Measurements from ENCODE around the gene DNAJC1. TPM values are rescaled to one million over a fixed set of nuclear protein-coding genes. Genes with fewer than 3 reads are reported as not detected.

Gene DNAJC1
- total and polyA plus RNA-seq, 7 donors, result 9.9 to 135 (median 51.9) TPM

- Histone ChIP-seq H3K9me3 (no peaks in the 10 kb centered on the region), H3K27ac (no peak overlapping the region), H3K4me3 (no peak overlapping the region), H3K27me3 (no peaks in the 10 kb centered on the region), H3K4me1 (no peaks in the 10 kb centered on the region), H3K36me3 (no peaks in the 10 kb centered on the region)
- DNase-seq, result no peak
- intact Hi-C loops (cut with DNase I), result no loop called here
- TF ChIP-seq POLR2AphosphoS5 (IDR thresholded peaks at IDR 0.05), result no peak
- TF ChIP-seq, protein P1, sequence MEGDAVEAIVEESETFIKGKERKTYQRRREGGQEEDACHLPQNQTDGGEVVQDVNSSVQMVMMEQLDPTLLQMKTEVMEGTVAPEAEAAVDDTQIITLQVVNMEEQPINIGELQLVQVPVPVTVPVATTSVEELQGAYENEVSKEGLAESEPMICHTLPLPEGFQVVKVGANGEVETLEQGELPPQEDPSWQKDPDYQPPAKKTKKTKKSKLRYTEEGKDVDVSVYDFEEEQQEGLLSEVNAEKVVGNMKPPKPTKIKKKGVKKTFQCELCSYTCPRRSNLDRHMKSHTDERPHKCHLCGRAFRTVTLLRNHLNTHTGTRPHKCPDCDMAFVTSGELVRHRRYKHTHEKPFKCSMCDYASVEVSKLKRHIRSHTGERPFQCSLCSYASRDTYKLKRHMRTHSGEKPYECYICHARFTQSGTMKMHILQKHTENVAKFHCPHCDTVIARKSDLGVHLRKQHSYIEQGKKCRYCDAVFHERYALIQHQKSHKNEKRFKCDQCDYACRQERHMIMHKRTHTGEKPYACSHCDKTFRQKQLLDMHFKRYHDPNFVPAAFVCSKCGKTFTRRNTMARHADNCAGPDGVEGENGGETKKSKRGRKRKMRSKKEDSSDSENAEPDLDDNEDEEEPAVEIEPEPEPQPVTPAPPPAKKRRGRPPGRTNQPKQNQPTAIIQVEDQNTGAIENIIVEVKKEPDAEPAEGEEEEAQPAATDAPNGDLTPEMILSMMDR (IDR thresholded peaks at IDR 0.05), result no peak
- no peak for TF ChIP-seq POLR2A (IDR thresholded peaks at IDR 0.05)
- no peak for TF ChIP-seq EP300 (IDR thresholded peaks at IDR 0.05)
Observed at GRCh38 chr10:21961847-21962246, 41.7 kb downstream of the DNAJC1 start.

- intact Hi-C loops (cut with DNase I), result loop anchor here (10.0 kb wide), 1 partner anchor 465 kb away; no protein-coding TSS in a partner anchor
- 88 to 94% methylated on average over 2 of the region's 2 CpGs for WGBS, 2 donors
- no peak for TF ChIP-seq POLR2AphosphoS5 (IDR thresholded peaks at IDR 0.05)
- TF ChIP-seq POLR2A (IDR thresholded peaks at IDR 0.05), result no peak
- no peak for TF ChIP-seq EP300 (IDR thresholded peaks at IDR 0.05)
- TF ChIP-seq, protein P1 (IDR thresholded peaks at IDR 0.05), result peak in 1 of 4 experiments; percentile 14
Observed at GRCh38 chr10:21959998-21960397, 43.5 kb downstream of the DNAJC1 start.

DNA sequence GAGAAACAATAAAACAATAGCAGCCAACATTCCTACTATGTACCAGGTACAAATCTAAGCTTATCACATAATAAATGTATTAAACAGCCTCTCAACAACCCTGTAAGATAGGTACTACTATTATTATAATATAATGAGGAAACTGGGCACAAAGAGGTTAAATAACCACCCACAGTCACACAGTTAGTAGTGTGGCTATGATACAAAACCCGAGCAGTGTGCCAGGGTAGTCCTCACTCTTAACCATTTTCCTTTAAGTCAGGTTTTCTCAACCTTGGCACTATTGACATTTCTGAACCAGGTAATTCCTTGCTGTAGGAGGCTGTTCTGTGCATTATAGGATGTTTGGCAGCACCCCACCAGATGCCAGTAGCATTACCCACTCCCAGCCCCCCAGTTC, 48.8 kb downstream of the DNAJC1 start:
- WGBS, 2 donors, result 39 to 67% methylated on average over 1 of the region's 1 CpG
- no peak for DNase-seq
- Histone ChIP-seq H3K36me3 (no peaks in the 10 kb centered on the region), H3K27ac (no peak overlapping the region), H3K4me3 (no peak overlapping the region), H3K27me3 (no peaks in the 10 kb centered on the region), H3K9me3 (no peaks in the 10 kb centered on the region), H3K4me1 (peaks cover 0 to 12% (median 2%) of the 10 kb centered on the region in 4 donors)
- TF ChIP-seq EP300 (IDR thresholded peaks at IDR 0.05), result no peak
- TF ChIP-seq, protein P1 (IDR thresholded peaks at IDR 0.05), result no peak
- no peak for TF ChIP-seq POLR2A (IDR thresholded peaks at IDR 0.05)
- TF ChIP-seq POLR2AphosphoS5 (IDR thresholded peaks at IDR 0.05), result no peak
- intact Hi-C loops (cut with DNase I), result loop anchor here (10.0 kb wide), 1 partner anchor 460 kb away; no protein-coding TSS in a partner anchor

More at GRCh38 chr10:21959998-21960397, 43.5 kb downstream of the DNAJC1 start:
- no peak overlapping the region for H3K27ac ChIP-seq
- no peaks in the 10 kb centered on the region for H3K9me3 ChIP-seq
- H3K4me1 ChIP-seq, result peaks cover 0 to 3% (median 0%) of the 10 kb centered on the region in 4 donors
- H3K27me3 ChIP-seq, result no peaks in the 10 kb centered on the region
- H3K4me3 ChIP-seq, result no peak overlapping the region
- H3K36me3 ChIP-seq, result no peaks in the 10 kb centered on the region
- no peak for DNase-seq

DNA sequence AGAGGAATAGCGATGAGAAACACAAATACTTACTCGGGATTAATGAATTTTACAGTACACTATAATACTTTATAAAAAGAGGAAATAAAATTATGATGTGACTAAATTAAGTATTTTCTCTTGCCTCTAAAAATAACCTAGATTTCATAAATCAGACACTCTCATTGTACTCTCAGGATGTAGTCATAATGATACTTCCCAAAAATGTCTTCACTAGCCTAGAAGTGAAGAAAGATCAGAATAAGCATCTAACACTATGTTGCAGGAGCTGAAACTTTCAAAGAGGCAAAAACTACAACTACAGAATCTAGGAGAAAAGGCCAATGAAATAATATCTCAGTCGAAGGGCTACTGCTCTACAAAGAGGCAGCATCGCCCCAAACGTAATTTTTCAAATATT, 49.4 kb downstream of the DNAJC1 start:
- Histone ChIP-seq H3K27me3 (no peaks in the 10 kb centered on the region), H3K4me3 (no peak overlapping the region), H3K4me1 (peaks cover 0 to 12% (median 2%) of the 10 kb centered on the region in 4 donors), H3K9me3 (no peaks in the 10 kb centered on the region), H3K36me3 (no peaks in the 10 kb centered on the region), H3K27ac (no peak overlapping the region)
- TF ChIP-seq POLR2AphosphoS5 (IDR thresholded peaks at IDR 0.05) (no peak), EP300 (IDR thresholded peaks at IDR 0.05) (no peak), POLR2A (IDR thresholded peaks at IDR 0.05) (no peak)
- TF ChIP-seq, protein P1 (IDR thresholded peaks at IDR 0.05), result no peak
- no peak for DNase-seq
- intact Hi-C loops (cut with DNase I), result loop anchor here (10.0 kb wide), 1 partner anchor 459 kb away; no protein-coding TSS in a partner anchor
- WGBS, 2 donors, result 61 to 78% methylated on average over 5 of the region's 5 CpGs

GRCh38 chr10:21953585-21954057, 49.9 kb downstream of the DNAJC1 start:
- Histone ChIP-seq H3K36me3 (no peaks in the 10 kb centered on the region), H3K27me3 (no peaks in the 10 kb centered on the region), H3K4me1 (peaks cover 0 to 12% (median 2%) of the 10 kb centered on the region in 4 donors), H3K9me3 (no peaks in the 10 kb centered on the region), H3K27ac (no peak overlapping the region), H3K4me3 (no peak overlapping the region)
- 6% methylated on average over 1 of the region's 1 CpG for WGBS, 2 donors
- DNase-seq, result no peak
- intact Hi-C loops (cut with DNase I), result loop anchor here (10.0 kb wide), 1 partner anchor 459 kb away; no protein-coding TSS in a partner anchor
- TF ChIP-seq POLR2AphosphoS5 (IDR thresholded peaks at IDR 0.05) (no peak), POLR2A (IDR thresholded peaks at IDR 0.05) (no peak), EP300 (IDR thresholded peaks at IDR 0.05) (no peak)
- TF ChIP-seq, protein P1 (IDR thresholded peaks at IDR 0.05), result no peak

All from sigmoid colon (tissue), 7 donors.